ENCODE measurements around the gene PLA2R1. TPM values are rescaled to one million over a fixed set of nuclear protein-coding genes. Genes with fewer than 3 reads are reported as not detected.
A peak's percentile ranks its signal among the peaks of the same experiment; 100 is the strongest.

The PLA2R1 gene
- polyA plus RNA-seq, 1 of the 3 experiments (the other 2 are of a cell fraction) = not detected

DNA sequence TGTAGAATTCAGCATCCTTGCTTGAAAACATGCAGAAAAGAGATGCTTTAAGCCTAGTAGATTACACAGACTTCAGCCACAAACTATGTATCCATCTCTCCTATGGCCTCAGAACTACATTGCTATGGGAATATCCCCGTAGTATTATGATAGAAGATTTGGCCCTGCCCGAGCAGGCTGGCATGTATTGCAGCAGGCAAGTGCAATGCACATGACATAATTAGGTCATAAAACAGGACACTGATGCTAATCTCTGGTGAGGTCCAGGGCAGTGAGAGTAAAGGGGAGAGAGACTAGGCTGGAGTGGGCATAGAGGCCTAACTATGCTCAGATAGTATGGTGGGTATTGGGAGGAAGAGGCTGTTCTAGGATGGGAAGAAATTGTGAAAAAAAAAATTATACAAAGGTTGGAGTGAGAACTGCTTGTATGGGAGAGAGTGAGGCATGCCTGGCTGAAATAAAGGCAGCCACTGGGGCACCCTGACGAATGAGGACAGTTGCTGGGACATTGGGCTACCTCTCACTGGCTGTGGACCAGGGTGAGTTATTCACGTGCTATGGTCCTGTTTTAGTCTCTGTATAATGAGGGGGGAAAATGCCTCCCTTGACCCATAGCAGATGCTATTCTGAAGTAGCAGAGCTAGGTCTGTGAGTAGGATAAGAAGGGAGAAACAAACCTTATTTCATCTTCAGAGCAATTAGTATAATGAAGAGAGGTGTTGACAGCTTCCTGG is 1.6 kb upstream of the PLA2R1 start (continued):
- TF ChIP-seq, protein P1, sequence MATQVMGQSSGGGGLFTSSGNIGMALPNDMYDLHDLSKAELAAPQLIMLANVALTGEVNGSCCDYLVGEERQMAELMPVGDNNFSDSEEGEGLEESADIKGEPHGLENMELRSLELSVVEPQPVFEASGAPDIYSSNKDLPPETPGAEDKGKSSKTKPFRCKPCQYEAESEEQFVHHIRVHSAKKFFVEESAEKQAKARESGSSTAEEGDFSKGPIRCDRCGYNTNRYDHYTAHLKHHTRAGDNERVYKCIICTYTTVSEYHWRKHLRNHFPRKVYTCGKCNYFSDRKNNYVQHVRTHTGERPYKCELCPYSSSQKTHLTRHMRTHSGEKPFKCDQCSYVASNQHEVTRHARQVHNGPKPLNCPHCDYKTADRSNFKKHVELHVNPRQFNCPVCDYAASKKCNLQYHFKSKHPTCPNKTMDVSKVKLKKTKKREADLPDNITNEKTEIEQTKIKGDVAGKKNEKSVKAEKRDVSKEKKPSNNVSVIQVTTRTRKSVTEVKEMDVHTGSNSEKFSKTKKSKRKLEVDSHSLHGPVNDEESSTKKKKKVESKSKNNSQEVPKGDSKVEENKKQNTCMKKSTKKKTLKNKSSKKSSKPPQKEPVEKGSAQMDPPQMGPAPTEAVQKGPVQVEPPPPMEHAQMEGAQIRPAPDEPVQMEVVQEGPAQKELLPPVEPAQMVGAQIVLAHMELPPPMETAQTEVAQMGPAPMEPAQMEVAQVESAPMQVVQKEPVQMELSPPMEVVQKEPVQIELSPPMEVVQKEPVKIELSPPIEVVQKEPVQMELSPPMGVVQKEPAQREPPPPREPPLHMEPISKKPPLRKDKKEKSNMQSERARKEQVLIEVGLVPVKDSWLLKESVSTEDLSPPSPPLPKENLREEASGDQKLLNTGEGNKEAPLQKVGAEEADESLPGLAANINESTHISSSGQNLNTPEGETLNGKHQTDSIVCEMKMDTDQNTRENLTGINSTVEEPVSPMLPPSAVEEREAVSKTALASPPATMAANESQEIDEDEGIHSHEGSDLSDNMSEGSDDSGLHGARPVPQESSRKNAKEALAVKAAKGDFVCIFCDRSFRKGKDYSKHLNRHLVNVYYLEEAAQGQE (IDR thresholded peaks at IDR 0.05; ENCODE audit: low read depth, low read length) = no peak
- TF ChIP-seq EP300 (IDR thresholded peaks at IDR 0.05; ENCODE audit: borderline replicate concordance in 1 of 2, low read depth in 1 of 2, low read length in 1 of 2) = peak in 1 of 2 experiments; percentile 58; a peak in 2 of 4 replicates
- TF ChIP-seq RCOR1 (IDR thresholded peaks at IDR 0.05; ENCODE audit: low read length) = peak; percentile 81
- TF ChIP-seq SIN3A (IDR thresholded peaks at IDR 0.05; ENCODE audit: borderline replicate concordance, low read depth, low read length) = no peak
- TF ChIP-seq NFIC (IDR thresholded peaks at IDR 0.05; ENCODE audit: borderline replicate concordance) = no peak
- no peak for TF ChIP-seq RXRA (IDR thresholded peaks at IDR 0.05; ENCODE audit: borderline replicate concordance, low read depth)

DNA sequence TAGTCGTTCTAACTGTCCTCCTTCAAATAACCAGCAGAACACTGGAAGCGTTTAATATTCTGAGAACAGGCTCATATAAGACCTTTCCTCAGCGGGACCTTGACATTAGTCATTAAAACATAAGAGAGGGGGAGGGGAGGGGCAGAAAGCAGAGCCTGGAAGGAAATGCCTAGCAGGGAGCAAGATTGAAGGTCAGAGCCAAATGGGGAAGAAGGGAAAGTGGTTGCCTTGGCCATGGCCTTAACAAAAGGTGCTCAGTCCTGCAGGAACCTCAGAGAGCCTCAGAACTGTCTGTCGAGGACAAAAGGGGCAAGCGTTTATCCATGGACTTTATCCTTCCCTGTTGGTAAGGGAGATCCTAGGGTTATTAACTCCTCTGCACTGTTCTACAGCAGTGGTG is 856 bp upstream of the PLA2R1 start:
- ChIA-PET CTCF (no interaction called here), POLR2A (no interaction called here)
- WGBS (ENCODE audit: low lambda C conversion rate) = 75% methylated on average over 5 of the region's 5 CpGs
- TF ChIP-seq TCF12 (IDR thresholded peaks at IDR 0.05) = no peak
- Histone ChIP-seq H3K4me3 (ENCODE audit: low read depth in 2 of 2, low read length in 1 of 2) (no peak overlapping the region), H3K9me3 (no peaks in the 10 kb centered on the region), H3K36me3 (replicated peaks in 1 of 2; ENCODE audit: control insufficient read depth in 1 of 2, insufficient read depth in 2 of 2, low read length in 1 of 2) (no peaks in the 10 kb centered on the region), H2AFZ (ENCODE audit: low read depth) (no peak overlapping the region), H3K4me2 (no peak overlapping the region), H3K79me2 (ENCODE audit: insufficient read depth) (no peaks in the 10 kb centered on the region), H3K27ac (ENCODE audit: low read depth in 2 of 2, low read length in 1 of 2) (no peak overlapping the region), H3K9ac (no peak overlapping the region), H3K4me1 (ENCODE audit: control insufficient read depth in 1 of 2, insufficient read depth in 2 of 2, low read depth in 1 of 2, low read length in 1 of 2) (peaks cover 0 to 16% of the 10 kb centered on the region in 2 experiments; a peak in 2 of 4 replicates), H4K20me1 (ENCODE audit: insufficient read depth) (no peaks in the 10 kb centered on the region), H3K9me2 (no peaks in the 10 kb centered on the region), H3K27me3 (ENCODE audit: insufficient read depth) (no peaks in the 10 kb centered on the region), H3F3A (replicated peaks; ENCODE audit: insufficient read depth) (no peaks in the 10 kb centered on the region)
- DNase-seq = no peak

- Histone ChIP-seq H2AFZ (ENCODE audit: low read depth) (no peak overlapping the region), H3K4me1 (ENCODE audit: control insufficient read depth in 1 of 2, insufficient read depth in 2 of 2, low read depth in 1 of 2, low read length in 1 of 2) (peaks cover 0 to 16% of the 10 kb centered on the region in 2 experiments; a peak in 2 of 4 replicates), H3K4me2 (no peak overlapping the region), H3K9ac (no peak overlapping the region), H4K20me1 (ENCODE audit: insufficient read depth) (no peaks in the 10 kb centered on the region), H3K9me3 (no peaks in the 10 kb centered on the region), H3K36me3 (replicated peaks in 1 of 2; ENCODE audit: control insufficient read depth in 1 of 2, insufficient read depth in 2 of 2, low read length in 1 of 2) (no peaks in the 10 kb centered on the region), H3K9me2 (no peaks in the 10 kb centered on the region), H3F3A (replicated peaks; ENCODE audit: insufficient read depth) (no peaks in the 10 kb centered on the region), H3K79me2 (ENCODE audit: insufficient read depth) (no peaks in the 10 kb centered on the region), H3K27ac (ENCODE audit: low read depth in 2 of 2, low read length in 1 of 2) (no peak overlapping the region), H3K4me3 (ENCODE audit: low read depth in 2 of 2, low read length in 1 of 2) (no peak overlapping the region), H3K27me3 (ENCODE audit: insufficient read depth) (no peaks in the 10 kb centered on the region)
- ChIA-PET CTCF (interaction anchor here (0.6 kb wide), 1 partner anchor 88 kb away, joined by 3 read pairs; no protein-coding TSS in a partner anchor), POLR2A (no interaction called here)
- DNase-seq = peak; percentile 32
- WGBS (ENCODE audit: low lambda C conversion rate) = 90% methylated on average over 14 of the region's 27 CpGs
- no peak for TF ChIP-seq SMC3 (IDR thresholded peaks at IDR 0.05; ENCODE audit: low read depth, low read length)
- no peak for TF ChIP-seq TAF1 (IDR thresholded peaks at IDR 0.05; ENCODE audit: borderline replicate concordance, low read depth, low read length)
- no peak for TF ChIP-seq PBX3 (IDR thresholded peaks at IDR 0.05)
- TF ChIP-seq RAD21 (IDR thresholded peaks at IDR 0.05; ENCODE audit: low read length) = no peak
- TF ChIP-seq, protein P2, sequence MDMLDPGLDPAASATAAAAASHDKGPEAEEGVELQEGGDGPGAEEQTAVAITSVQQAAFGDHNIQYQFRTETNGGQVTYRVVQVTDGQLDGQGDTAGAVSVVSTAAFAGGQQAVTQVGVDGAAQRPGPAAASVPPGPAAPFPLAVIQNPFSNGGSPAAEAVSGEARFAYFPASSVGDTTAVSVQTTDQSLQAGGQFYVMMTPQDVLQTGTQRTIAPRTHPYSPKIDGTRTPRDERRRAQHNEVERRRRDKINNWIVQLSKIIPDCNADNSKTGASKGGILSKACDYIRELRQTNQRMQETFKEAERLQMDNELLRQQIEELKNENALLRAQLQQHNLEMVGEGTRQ (IDR thresholded peaks at IDR 0.05; ENCODE audit: borderline replicate concordance, low read depth, low read length) = no peak
- TF ChIP-seq, protein P1 (IDR thresholded peaks at IDR 0.05; ENCODE audit: low read depth, low read length) = no peak
- TF ChIP-seq EP300 (IDR thresholded peaks at IDR 0.05; ENCODE audit: borderline replicate concordance in 1 of 2, low read depth in 1 of 2, low read length in 1 of 2) = no peak
- TF ChIP-seq NFIC (IDR thresholded peaks at IDR 0.05; ENCODE audit: borderline replicate concordance) = no peak
- TF ChIP-seq SIN3A (IDR thresholded peaks at IDR 0.05; ENCODE audit: borderline replicate concordance, low read depth, low read length) = no peak
- TF ChIP-seq ELF1 (IDR thresholded peaks at IDR 0.05) = no peak
- no peak for TF ChIP-seq EZH2phosphoT487 (IDR thresholded peaks at IDR 0.05; ENCODE audit: borderline replicate concordance, low read depth)
Observed at GRCh38 chr2:160061944-160062291, 497 bp downstream of the PLA2R1 start.

Measured in SK-N-SH (cell line).